NB4 (cell line): ENCODE measurements around the gene NUP50.

Experiments used
- DNase-seq: peaks from one replicate; pipeline ENCODE4 v3.0.0; 2010; ENCODE audit warnings: low read depth
- H3K4me3 ChIP-seq: one replicate; pipeline ENCODE4 v1.5.1; 2011; ENCODE audit warnings: mild to moderate bottlenecking, low read depth, low read length, moderate library complexity
- CTCF ChIP-seq: IDR thresholded peaks from one replicate; pipeline ENCODE4 v1.5.1; 2012; ENCODE audit warnings: low read depth, low read length
- MAX ChIP-seq: IDR thresholded peaks from 2 replicates; pipeline ENCODE4 v1.6.1; 2011; ENCODE audit warnings: low read depth, low read length
- MYC ChIP-seq: IDR thresholded peaks from 2 replicates; pipeline ENCODE4 v1.6.1; 2011; ENCODE audit warnings: low read depth, low read length
- POLR2A ChIP-seq: IDR thresholded peaks from 2 replicates; pipeline ENCODE4 v1.6.1; 2011; ENCODE audit warnings: mild to moderate bottlenecking; ENCODE audit not compliant: insufficient read length; ENCODE audit errors: extremely low read depth

NUP50 gene

GRCh38 chr22:45211848-45212247 is 48.1 kb downstream of the NUP50 start:
- no peak for DNase-seq
- H3K4me3 ChIP-seq = no peak overlapping the region
- no peak for TF ChIP-seq MAX
- no peak for TF ChIP-seq MYC

- H3K4me3 ChIP-seq = no peak overlapping the region
- TF ChIP-seq MYC (no peak), MAX (no peak), POLR2A (no peak), CTCF (no peak)
- DNase-seq = no peak
Measured at GRCh38 chr22:45212306-45212709, 48.6 kb downstream of the NUP50 start.

- no peak for TF ChIP-seq MAX
- TF ChIP-seq CTCF = no peak
- no peak overlapping the region for H3K4me3 ChIP-seq
- peak; percentile 74 for DNase-seq
Measured at GRCh38 chr22:45212992-45213751, 49.4 kb downstream of the NUP50 start.

- H3K4me3 ChIP-seq = no peak overlapping the region
- no peak for DNase-seq
- TF ChIP-seq MYC (no peak), POLR2A (no peak), CTCF (no peak), MAX (no peak)
Measured at GRCh38 chr22:45216133-45217003, 52.6 kb downstream of the NUP50 start.

- no peak for DNase-seq
- TF ChIP-seq MYC (no peak), POLR2A (no peak), CTCF (no peak), MAX (no peak)
- no peak overlapping the region for H3K4me3 ChIP-seq
Measured at GRCh38 chr22:45217345-45217744, 53.6 kb downstream of the NUP50 start.

- no peak for DNase-seq
- H3K4me3 ChIP-seq = no peak overlapping the region
- TF ChIP-seq MAX (no peak), MYC (no peak), POLR2A (no peak)
Measured at GRCh38 chr22:45217806-45218205, 54.1 kb downstream of the NUP50 start.
